Neural cell (in vitro differentiated cells): Measurements from ENCODE around the gene GNAI1. TPM values are rescaled to one million over a fixed set of nuclear protein-coding genes. Genes with fewer than 3 reads are reported as not detected.

Experiments
- H2AFZ ChIP-seq: fragments of 200-600, 300-800 bp; sonication (generic), shearing (Covaris generic); 2 replicates; pipeline ENCODE4 v1.6.0; 2014; ENCODE audit warnings: low read depth, mild to moderate bottlenecking, antibody characterized with exemption, low read length, moderate library complexity
- H3F3A ChIP-seq: fragments of 200-600 bp; shearing (Covaris generic); 2 replicates; pipeline ENCODE4 v1.6.1; 2016; ENCODE audit warnings: mild to moderate bottlenecking, moderate library complexity, mixed read lengths, antibody characterized with exemption, low read length; ENCODE audit not compliant: insufficient read depth, poor library complexity, severe bottlenecking
- H3K27ac ChIP-seq: fragments of 200-600, 300-800 bp; sonication (generic), shearing (Covaris generic); 2 replicates; pipeline ENCODE4 v1.5.1; 2014; ENCODE audit warnings: mild to moderate bottlenecking, low read length, moderate library complexity
- H3K27me3 ChIP-seq: fragments of 300-800, 200-600 bp; sonication (generic), shearing (Covaris generic); 2 replicates; pipeline ENCODE4 v1.6.0; 2014; ENCODE audit warnings: mild to moderate bottlenecking, low read depth, low read length, moderate library complexity; ENCODE audit not compliant: insufficient read depth
- H3K36me3 ChIP-seq: fragments of 300-800, 200-600 bp; sonication (generic), shearing (Covaris generic); 2 replicates; pipeline ENCODE4 v1.5.1; 2014; ENCODE audit warnings: mild to moderate bottlenecking, antibody characterized with exemption, low read length, moderate library complexity; ENCODE audit not compliant: insufficient read depth
- H3K4me2 ChIP-seq: fragments of 300-800, 200-600 bp; sonication (generic), shearing (Covaris generic); 2 replicates; pipeline ENCODE4 v1.6.0; 2014; ENCODE audit warnings: mild to moderate bottlenecking, low read length
- H3K4me3 ChIP-seq: fragments of 300-800, 200-600 bp; sonication (generic), shearing (Covaris generic); 2 replicates; pipeline ENCODE4 v1.5.1; 2014; ENCODE audit warnings: mild to moderate bottlenecking, low read length, moderate library complexity
- H3K79me2 ChIP-seq: fragments of 200-600 bp; shearing (Covaris generic); replicated peaks from 2 replicates; pipeline ENCODE4 v1.6.0; 2014; ENCODE audit warnings: mild to moderate bottlenecking, low read length, moderate library complexity; ENCODE audit not compliant: insufficient read depth
- H3K9ac ChIP-seq: fragments of 300-800, 200-600 bp; sonication (generic), shearing (Covaris generic); 2 replicates; pipeline ENCODE4 v1.6.1; 2016; ENCODE audit warnings: mild to moderate bottlenecking, low read length, mixed read lengths
- H3K9me2 ChIP-seq: fragments of 200-600 bp; shearing (Covaris generic); 2 replicates; pipeline ENCODE4 v1.6.1; 2016; ENCODE audit warnings: mild to moderate bottlenecking, low read length, mixed read lengths; ENCODE audit not compliant: insufficient read depth
- H3K9me3 ChIP-seq: fragments of 200-600, 300-800 bp; sonication (generic), shearing (Covaris generic); 2 replicates; pipeline ENCODE4 v1.6.1; 2016; ENCODE audit warnings: mild to moderate bottlenecking, mixed run types, low read length, moderate library complexity, mixed read lengths
- H4K20me1 ChIP-seq: fragments of 200-600 bp; shearing (Covaris generic); 2 replicates; pipeline ENCODE4 v1.6.1; 2016; ENCODE audit warnings: mild to moderate bottlenecking, mixed run types; ENCODE audit not compliant: insufficient read depth
- EP300 ChIP-seq: fragments of 450-650 bp; conservative IDR thresholded peaks from 2 replicates; pipeline ENCODE4 v1.6.1; 2014; ENCODE audit warnings: antibody characterized with exemption, mild to moderate bottlenecking, moderate library complexity; ENCODE audit not compliant: poor library complexity, severe bottlenecking
- EZH2 ChIP-seq: fragments of 200-600, 300-800 bp; shearing (Covaris generic), sonication (generic); IDR thresholded peaks from 2 replicates; pipeline ENCODE4 v1.6.1; 2014; ENCODE audit warnings: antibody characterized with exemption, low read length, borderline replicate concordance, mild to moderate bottlenecking; ENCODE audit not compliant: insufficient read depth, poor library complexity, severe bottlenecking
- MXI1 ChIP-seq: fragments of 450-650 bp; conservative IDR thresholded peaks from 2 replicates; pipeline ENCODE4 v1.6.1; 2014; ENCODE audit warnings: antibody characterized with exemption, mild to moderate bottlenecking; ENCODE audit not compliant: poor library complexity, severe bottlenecking
- POLR2AphosphoS5 ChIP-seq: IDR thresholded peaks from 2 replicates; pipeline ENCODE4 v1.6.1; 2012
- RAD21 ChIP-seq: fragments of 450-650 bp; conservative IDR thresholded peaks from 2 replicates; pipeline ENCODE4 v1.6.1; 2014; ENCODE audit warnings: antibody characterized with exemption, mild to moderate bottlenecking, moderate library complexity
- REST ChIP-seq: IDR thresholded peaks from 2 replicates; pipeline ENCODE4 v1.6.1; 2012; ENCODE audit warnings: borderline replicate concordance
- SMC3 ChIP-seq: fragments of 450-650 bp; conservative IDR thresholded peaks from 2 replicates; pipeline ENCODE4 v1.6.1; 2014; ENCODE audit warnings: antibody characterized with exemption, mild to moderate bottlenecking, moderate library complexity; ENCODE audit not compliant: poor library complexity
- TAF1 ChIP-seq: IDR thresholded peaks from 2 replicates; pipeline ENCODE4 v1.6.1; 2012; ENCODE audit warnings: low read depth
- polyA plus RNA-seq: library from polyadenylated mRNA; depleted of rRNA; stranded (reverse); fragments of >200 nt; gene quantifications from 2 replicates; pipeline ENCODE4 v1.2.3, GENCODE V29; 2014
- TF ChIP-seq, protein P1 (sequence below): fragments of 450-650 bp; IDR thresholded peaks from 2 replicates; pipeline ENCODE4 v1.5.1; 2014; ENCODE audit warnings: antibody characterized with exemption, mild to moderate bottlenecking, moderate library complexity; ENCODE audit not compliant: poor library complexity, severe bottlenecking

GNAI1 gene
- polyA plus RNA-seq, 1 donor from 2014 or later, result 69.3 TPM

GRCh38 chr7:80232979-80233724, 98.5 kb downstream of the GNAI1 start:
- Histone ChIP-seq H3K4me2 (no peak overlapping the region), H3K4me3 (no peak overlapping the region), H3K27ac (no peak overlapping the region), H2AFZ (no peak overlapping the region), H3K9ac (no peak overlapping the region), H4K20me1 (no peaks in the 10 kb centered on the region), H3K79me2 (no peaks in the 10 kb centered on the region), H3K9me3 (no peaks in the 10 kb centered on the region), H3F3A (no peaks in the 10 kb centered on the region), H3K9me2 (no peaks in the 10 kb centered on the region), H3K36me3 (no peaks in the 10 kb centered on the region), H3K27me3 (no peaks in the 10 kb centered on the region)
- TF ChIP-seq TAF1 (no peak), EZH2 (no peak), SMC3 (no peak), RAD21 (no peak), MXI1 (no peak), EP300 (no peak), REST (no peak), POLR2AphosphoS5 (no peak)
- TF ChIP-seq, protein P1, sequence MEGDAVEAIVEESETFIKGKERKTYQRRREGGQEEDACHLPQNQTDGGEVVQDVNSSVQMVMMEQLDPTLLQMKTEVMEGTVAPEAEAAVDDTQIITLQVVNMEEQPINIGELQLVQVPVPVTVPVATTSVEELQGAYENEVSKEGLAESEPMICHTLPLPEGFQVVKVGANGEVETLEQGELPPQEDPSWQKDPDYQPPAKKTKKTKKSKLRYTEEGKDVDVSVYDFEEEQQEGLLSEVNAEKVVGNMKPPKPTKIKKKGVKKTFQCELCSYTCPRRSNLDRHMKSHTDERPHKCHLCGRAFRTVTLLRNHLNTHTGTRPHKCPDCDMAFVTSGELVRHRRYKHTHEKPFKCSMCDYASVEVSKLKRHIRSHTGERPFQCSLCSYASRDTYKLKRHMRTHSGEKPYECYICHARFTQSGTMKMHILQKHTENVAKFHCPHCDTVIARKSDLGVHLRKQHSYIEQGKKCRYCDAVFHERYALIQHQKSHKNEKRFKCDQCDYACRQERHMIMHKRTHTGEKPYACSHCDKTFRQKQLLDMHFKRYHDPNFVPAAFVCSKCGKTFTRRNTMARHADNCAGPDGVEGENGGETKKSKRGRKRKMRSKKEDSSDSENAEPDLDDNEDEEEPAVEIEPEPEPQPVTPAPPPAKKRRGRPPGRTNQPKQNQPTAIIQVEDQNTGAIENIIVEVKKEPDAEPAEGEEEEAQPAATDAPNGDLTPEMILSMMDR, result no peak

- Histone ChIP-seq H3K4me2 (no peak overlapping the region), H2AFZ (no peak overlapping the region), H3F3A (no peaks in the 10 kb centered on the region), H3K9me3 (no peaks in the 10 kb centered on the region), H3K27ac (no peak overlapping the region), H3K9ac (no peak overlapping the region), H3K27me3 (no peaks in the 10 kb centered on the region), H4K20me1 (no peaks in the 10 kb centered on the region), H3K4me3 (no peak overlapping the region), H3K36me3 (no peaks in the 10 kb centered on the region), H3K9me2 (no peaks in the 10 kb centered on the region), H3K79me2 (no peaks in the 10 kb centered on the region)
- no peak for TF ChIP-seq REST
- TF ChIP-seq EZH2, result no peak
- TF ChIP-seq POLR2AphosphoS5, result no peak
- no peak for TF ChIP-seq EP300
- no peak for TF ChIP-seq SMC3
- no peak for TF ChIP-seq TAF1
- no peak for TF ChIP-seq MXI1
- TF ChIP-seq, protein P1, result no peak
- TF ChIP-seq RAD21, result no peak
Measured at GRCh38 chr7:80235334-80235733, 100.7 kb downstream of the GNAI1 start.
